Measurements from ENCODE around the gene ARL4A. TPM values are rescaled to one million over a fixed set of nuclear protein-coding genes. Genes with fewer than 3 reads are reported as not detected.

ARL4A gene
- total RNA-seq, 2 experiments from 2014 or later: 11.3 to 12.7 TPM

DNA sequence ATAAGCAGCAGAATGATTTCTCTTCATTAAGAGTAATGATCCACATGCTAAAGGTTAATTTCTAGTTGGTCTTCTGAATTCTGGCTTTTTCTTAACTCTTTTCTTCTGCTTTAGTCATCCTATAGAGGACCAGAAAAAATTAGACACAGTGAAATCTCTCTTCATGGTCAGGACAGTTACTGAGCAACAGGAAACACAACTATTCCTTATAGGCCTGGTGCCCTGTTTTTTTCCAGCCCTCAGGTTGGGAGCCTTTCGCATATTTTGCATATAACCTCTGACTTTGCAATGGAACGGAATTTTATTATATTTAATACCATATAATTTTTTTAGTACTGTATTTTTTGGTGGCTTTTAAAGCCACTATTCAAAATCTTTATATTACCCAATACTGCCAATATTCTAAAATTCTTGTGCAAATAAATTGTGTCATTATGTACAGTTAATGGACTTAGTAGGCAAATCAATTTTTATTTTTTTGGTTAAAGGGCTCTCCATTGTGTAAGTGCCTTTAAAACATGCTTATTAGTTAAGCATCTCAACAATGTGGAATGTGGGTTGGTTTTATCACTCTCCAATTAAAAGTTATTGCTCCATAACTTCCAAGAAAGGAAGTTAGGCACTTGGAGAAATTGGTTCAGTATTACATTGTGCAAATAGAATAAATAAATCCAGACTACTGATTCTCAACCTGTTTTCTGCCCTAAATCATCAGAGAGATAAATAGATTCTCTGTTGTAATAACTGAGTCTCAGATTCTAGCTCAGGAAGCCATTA is 22.5 kb downstream of the ARL4A start:
- Mint-ChIP-seq H3K27me3 (no peaks in the 10 kb centered on the region), H3K4me1 (ENCODE audit: low read depth) (peaks cover 2% of the 10 kb centered on the region), H3K9me3 (no peaks in the 10 kb centered on the region), H3K36me3 (no peaks in the 10 kb centered on the region), H3K27ac (no peak overlapping the region), H3K4me3 (no peak overlapping the region)
- DNase-seq: no peak
- ChIA-PET POLR2A (no interaction called here), CTCF (no interaction called here)
- intact Hi-C loops (cut with micrococcal nuclease): loop anchor here (10.0 kb wide), 2 partner anchors 75 to 405 kb away; no protein-coding TSS in a partner anchor

GRCh38 chr7:12711124-12711523 is 23.7 kb downstream of the ARL4A start:
- no peaks in the 10 kb centered on the region for H3K27me3 Mint-ChIP-seq
- CTCF ChIA-PET: no interaction called here
- POLR2A ChIA-PET: interaction anchor here (0.6 kb wide), 1 partner anchor 9 kb away, joined by 3 read pairs; no protein-coding TSS in a partner anchor

DNA sequence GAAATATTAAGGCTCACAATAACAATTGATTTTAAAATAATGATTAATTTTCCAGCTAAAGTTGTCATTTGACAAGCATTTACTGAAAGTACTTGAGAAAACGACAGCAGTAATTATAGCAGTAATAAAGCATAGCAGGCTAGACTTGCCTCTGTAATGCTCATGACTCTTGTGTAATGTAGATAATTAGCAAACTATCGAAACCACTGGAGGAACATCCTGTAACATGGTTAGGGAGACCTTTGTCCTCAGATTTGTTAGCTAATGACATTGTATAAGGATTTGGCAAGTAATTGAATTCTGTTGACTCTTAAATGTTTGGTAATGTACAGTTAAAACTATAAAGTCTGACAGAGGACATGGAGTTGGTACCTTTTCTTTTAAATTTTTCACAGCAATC is 24.8 kb downstream of the ARL4A start:
- H3K36me3 Mint-ChIP-seq: no peaks in the 10 kb centered on the region

More at GRCh38 chr7:12711124-12711523, 23.7 kb downstream of the ARL4A start:
- no peak overlapping the region for H3K27ac Mint-ChIP-seq
- H3K9me3 Mint-ChIP-seq: no peaks in the 10 kb centered on the region
- no peak overlapping the region for H3K4me3 Mint-ChIP-seq
- intact Hi-C loops (cut with micrococcal nuclease): loop anchor here (10.0 kb wide), 2 partner anchors 76 to 404 kb away; no protein-coding TSS in a partner anchor
- H3K4me1 Mint-ChIP-seq (ENCODE audit: low read depth): peaks cover 10% of the 10 kb centered on the region
- H3K36me3 Mint-ChIP-seq: no peaks in the 10 kb centered on the region
- no peak for DNase-seq

GRCh38 chr7:12713625-12714378 is 26.4 kb downstream of the ARL4A start:
- DNase-seq: no peak
- no peaks in the 10 kb centered on the region for H3K9me3 Mint-ChIP-seq
- intact Hi-C loops (cut with micrococcal nuclease): loop anchor here (10.0 kb wide), 2 partner anchors 79 to 401 kb away; no protein-coding TSS in a partner anchor
- POLR2A ChIA-PET: no interaction called here
- H3K4me1 Mint-ChIP-seq (ENCODE audit: low read depth): peaks cover 16% of the 10 kb centered on the region
- no peak overlapping the region for H3K4me3 Mint-ChIP-seq
- no peak overlapping the region for H3K27ac Mint-ChIP-seq
- CTCF ChIA-PET: interaction anchor here (2.7 kb wide), 1 partner anchor 27 kb away, joined by 12 read pairs; the partner anchor contains the start of gene ARL4A
- H3K27me3 Mint-ChIP-seq: no peaks in the 10 kb centered on the region
- H3K36me3 Mint-ChIP-seq: no peaks in the 10 kb centered on the region

More for the DNA sequence above, 24.8 kb downstream of the ARL4A start:
- Mint-ChIP-seq H3K4me3 (no peak overlapping the region), H3K4me1 (ENCODE audit: low read depth) (peaks cover 16% of the 10 kb centered on the region), H3K27me3 (no peaks in the 10 kb centered on the region), H3K9me3 (no peaks in the 10 kb centered on the region), H3K27ac (no peak overlapping the region)
- POLR2A ChIA-PET: no interaction called here
- no peak for DNase-seq
- CTCF ChIA-PET: no interaction called here
- intact Hi-C loops (cut with micrococcal nuclease): loop anchor here (10.0 kb wide), 2 partner anchors 77 to 403 kb away; no protein-coding TSS in a partner anchor

DNA sequence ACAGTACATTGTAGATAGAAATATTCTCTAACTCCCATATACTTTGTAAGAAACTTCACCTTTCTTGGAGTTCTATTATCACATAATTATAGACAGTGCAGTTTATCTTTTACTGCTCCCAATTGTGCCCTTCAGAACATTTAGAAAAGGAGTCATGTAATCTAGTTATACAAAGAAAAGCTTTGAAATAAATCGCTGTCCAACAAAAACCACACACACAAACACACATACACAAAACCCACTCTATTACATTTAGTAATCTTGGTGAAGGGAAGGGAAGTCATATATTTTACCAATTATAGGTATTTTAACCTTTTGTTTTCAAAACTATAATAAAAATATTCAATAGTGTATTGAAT is 26.9 kb downstream of the ARL4A start:
- Mint-ChIP-seq H3K9me3 (no peaks in the 10 kb centered on the region), H3K36me3 (no peaks in the 10 kb centered on the region), H3K4me1 (ENCODE audit: low read depth) (peaks cover 18% of the 10 kb centered on the region), H3K27ac (no peak overlapping the region), H3K27me3 (no peaks in the 10 kb centered on the region), H3K4me3 (no peak overlapping the region)
- ChIA-PET CTCF (interaction anchor here (2.7 kb wide), 1 partner anchor 27 kb away, joined by 12 read pairs; the partner anchor contains the start of gene ARL4A), POLR2A (no interaction called here)
- no peak for DNase-seq
- intact Hi-C loops (cut with micrococcal nuclease): loop anchor here (10.0 kb wide), 2 partner anchors 80 to 400 kb away; no protein-coding TSS in a partner anchor

DNA sequence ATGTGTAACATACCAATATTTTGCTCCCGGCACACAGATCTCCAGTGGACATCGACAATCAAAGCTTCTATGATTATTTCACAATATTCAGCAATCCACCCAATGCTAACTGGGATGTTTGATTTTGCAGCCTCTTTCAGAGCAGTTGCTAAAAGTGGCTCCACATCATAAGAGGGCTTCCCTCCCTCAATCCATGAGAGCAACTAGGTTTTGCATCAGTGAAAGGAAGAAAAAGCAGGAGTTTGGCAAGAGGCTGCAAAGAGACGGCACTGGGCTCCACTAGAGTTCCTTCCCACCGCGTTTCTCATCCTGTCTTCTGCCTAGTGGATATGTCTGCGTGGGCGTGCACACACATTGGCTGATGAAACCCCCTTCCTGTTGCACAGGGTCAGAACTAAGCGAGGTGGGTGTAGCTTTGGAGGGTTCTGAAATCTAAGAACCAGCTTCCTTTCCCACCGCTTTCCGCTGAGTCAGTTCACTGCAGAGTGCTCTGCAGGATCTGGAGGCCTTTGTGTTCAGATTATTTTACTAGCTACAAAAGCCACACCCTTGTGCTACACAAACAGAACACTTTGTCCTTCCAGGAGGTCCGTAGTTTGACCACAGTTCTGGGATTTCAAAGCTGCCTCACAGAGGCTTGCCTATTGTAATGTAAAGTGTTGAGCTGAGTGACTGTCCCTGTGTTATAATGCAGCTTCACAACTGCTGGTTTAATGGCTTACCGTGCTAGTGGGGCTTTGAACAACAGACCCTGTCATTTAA is 28.1 kb downstream of the ARL4A start:
- no peaks in the 10 kb centered on the region for H3K9me3 Mint-ChIP-seq
- peaks cover 22% of the 10 kb centered on the region for H3K4me1 Mint-ChIP-seq (ENCODE audit: low read depth)
- POLR2A ChIA-PET: no interaction called here
- no peaks in the 10 kb centered on the region for H3K27me3 Mint-ChIP-seq
- H3K27ac Mint-ChIP-seq: no peak overlapping the region
- CTCF ChIA-PET: interaction anchor here (0.9 to 2.7 kb wide), 2 partner anchors 28 to 33 kb away, joined by 3 to 12 read pairs; partner anchors contain the start of gene ARL4A
- no peak overlapping the region for H3K4me3 Mint-ChIP-seq
- intact Hi-C loops (cut with micrococcal nuclease): loop anchor here (10.0 kb wide), 2 partner anchors 81 to 399 kb away; no protein-coding TSS in a partner anchor
- peak; percentile 53 for DNase-seq
- H3K36me3 Mint-ChIP-seq: no peaks in the 10 kb centered on the region

DNA sequence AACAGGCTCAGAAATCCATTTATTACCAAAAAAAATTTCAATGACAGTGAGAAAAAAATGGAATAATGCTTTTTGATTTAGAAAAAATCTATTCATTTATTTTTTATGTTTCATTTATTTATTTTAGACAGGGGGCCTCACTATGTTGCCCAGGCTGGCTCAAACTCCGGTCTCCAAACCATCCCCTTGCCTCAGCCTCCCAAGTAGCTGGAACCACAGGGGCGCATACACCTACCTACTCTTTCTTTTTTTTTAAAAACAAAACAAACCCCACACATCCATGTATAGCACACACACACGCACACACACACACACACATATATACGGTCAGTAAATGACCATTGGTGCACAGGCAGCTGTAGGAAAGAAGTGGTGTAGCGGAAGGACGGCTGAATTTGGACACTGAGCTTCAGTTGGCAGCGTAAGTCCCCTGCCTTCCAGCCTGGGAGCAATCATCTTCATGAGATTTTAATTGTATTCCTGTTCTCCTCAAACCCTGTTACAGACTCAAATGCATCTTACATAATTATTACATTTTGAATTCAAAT is 28.8 kb downstream of the ARL4A start:
- no peak for DNase-seq
- Mint-ChIP-seq H3K27ac (no peak overlapping the region), H3K9me3 (no peaks in the 10 kb centered on the region), H3K36me3 (no peaks in the 10 kb centered on the region), H3K4me3 (no peak overlapping the region), H3K4me1 (ENCODE audit: low read depth) (peaks cover 22% of the 10 kb centered on the region), H3K27me3 (no peaks in the 10 kb centered on the region)
- intact Hi-C loops (cut with micrococcal nuclease): loop anchor here (10.0 kb wide), 2 partner anchors 81 to 399 kb away; no protein-coding TSS in a partner anchor
- CTCF ChIA-PET: interaction anchor here (0.9 to 2.7 kb wide), 2 partner anchors 29 to 33 kb away, joined by 3 to 12 read pairs; partner anchors contain the start of gene ARL4A
- POLR2A ChIA-PET: no interaction called here

DNA sequence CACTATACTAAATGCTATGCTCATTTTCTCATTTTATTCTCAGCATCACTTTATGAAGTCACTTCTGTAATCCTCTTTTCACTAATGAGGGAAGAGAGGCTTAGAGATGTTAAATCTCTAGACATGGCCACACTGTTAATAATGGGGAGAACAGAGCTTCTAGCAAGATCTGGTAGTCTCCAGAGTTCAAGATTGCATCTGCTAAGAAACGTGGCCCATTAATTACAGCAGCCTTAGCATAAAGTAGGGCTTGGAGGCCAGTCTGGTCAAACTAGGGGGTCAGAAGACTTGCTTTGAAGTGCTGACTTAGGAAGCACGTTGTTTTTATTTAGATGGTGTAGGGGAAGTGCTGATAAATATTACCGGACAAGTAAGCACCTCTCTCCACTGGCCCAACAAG is 29.3 kb downstream of the ARL4A start:
- ChIA-PET POLR2A (no interaction called here), CTCF (interaction anchor here (0.9 to 2.7 kb wide), 2 partner anchors 14 to 29 kb away, joined by 3 to 12 read pairs; partner anchors contain the start of gene ARL4A)
- no peak for DNase-seq
- H3K4me1 Mint-ChIP-seq (ENCODE audit: low read depth): peaks cover 22% of the 10 kb centered on the region
- intact Hi-C loops (cut with micrococcal nuclease): loop anchor here (10.0 kb wide), 2 partner anchors 82 to 398 kb away; no protein-coding TSS in a partner anchor
- no peaks in the 10 kb centered on the region for H3K36me3 Mint-ChIP-seq
- no peak overlapping the region for H3K4me3 Mint-ChIP-seq
- H3K27me3 Mint-ChIP-seq: no peaks in the 10 kb centered on the region
- no peak overlapping the region for H3K27ac Mint-ChIP-seq
- no peaks in the 10 kb centered on the region for H3K9me3 Mint-ChIP-seq

DNA sequence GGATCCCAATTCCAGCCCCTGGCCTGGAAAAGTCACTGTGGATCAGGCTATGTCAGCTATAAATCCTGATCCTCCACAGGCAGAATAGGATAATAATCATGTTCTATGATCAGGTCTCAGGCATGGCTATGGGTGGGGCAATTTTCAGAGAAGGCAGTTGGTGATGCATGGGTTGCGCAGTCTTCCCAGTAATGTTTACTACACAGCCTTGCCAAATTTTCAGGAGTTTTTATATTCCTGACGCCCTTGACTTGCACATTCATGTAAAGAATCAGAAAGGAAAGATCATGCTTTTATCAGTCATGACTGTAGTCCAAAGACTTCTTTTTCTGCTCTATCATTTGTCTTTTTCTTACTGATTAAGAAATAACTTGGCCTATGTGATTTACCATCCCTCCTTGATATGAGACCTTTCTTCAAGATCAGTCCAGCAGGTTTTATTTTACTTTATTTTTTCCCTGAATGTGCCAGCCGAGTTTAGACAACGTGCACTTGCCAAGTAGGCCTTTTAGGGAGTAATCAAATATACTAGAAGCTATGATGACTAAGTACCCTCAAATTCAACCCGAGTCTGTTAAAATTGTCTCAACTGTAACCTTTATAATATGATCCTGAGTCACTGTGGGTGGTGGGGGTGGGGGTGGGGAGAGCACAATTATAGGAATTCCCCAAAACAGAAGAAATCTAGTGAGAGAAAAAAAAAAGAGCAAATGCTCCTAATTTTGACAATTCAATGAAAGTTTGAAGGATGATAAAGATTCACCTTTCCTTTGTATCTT is 31.9 kb downstream of the ARL4A start:
- Mint-ChIP-seq H3K9me3 (no peaks in the 10 kb centered on the region), H3K27ac (peak overlapping the region; percentile 42), H3K27me3 (no peaks in the 10 kb centered on the region), H3K4me1 (ENCODE audit: low read depth) (peaks cover 30% of the 10 kb centered on the region), H3K36me3 (no peaks in the 10 kb centered on the region), H3K4me3 (no peak overlapping the region)
- POLR2A ChIA-PET: interaction anchor here (0.7 to 1.2 kb wide), 2 partner anchors 9 to 33 kb away, joined by 3 read pairs; no protein-coding TSS in a partner anchor
- no peak for DNase-seq
- CTCF ChIA-PET: interaction anchor here (1.9 kb wide), 1 partner anchor 33 kb away, joined by 7 read pairs; no protein-coding TSS in a partner anchor
- intact Hi-C loops (cut with micrococcal nuclease): loop anchor here (1.0 to 10.0 kb wide), 3 partner anchors 33 to 395 kb away; no protein-coding TSS in a partner anchor

DNA sequence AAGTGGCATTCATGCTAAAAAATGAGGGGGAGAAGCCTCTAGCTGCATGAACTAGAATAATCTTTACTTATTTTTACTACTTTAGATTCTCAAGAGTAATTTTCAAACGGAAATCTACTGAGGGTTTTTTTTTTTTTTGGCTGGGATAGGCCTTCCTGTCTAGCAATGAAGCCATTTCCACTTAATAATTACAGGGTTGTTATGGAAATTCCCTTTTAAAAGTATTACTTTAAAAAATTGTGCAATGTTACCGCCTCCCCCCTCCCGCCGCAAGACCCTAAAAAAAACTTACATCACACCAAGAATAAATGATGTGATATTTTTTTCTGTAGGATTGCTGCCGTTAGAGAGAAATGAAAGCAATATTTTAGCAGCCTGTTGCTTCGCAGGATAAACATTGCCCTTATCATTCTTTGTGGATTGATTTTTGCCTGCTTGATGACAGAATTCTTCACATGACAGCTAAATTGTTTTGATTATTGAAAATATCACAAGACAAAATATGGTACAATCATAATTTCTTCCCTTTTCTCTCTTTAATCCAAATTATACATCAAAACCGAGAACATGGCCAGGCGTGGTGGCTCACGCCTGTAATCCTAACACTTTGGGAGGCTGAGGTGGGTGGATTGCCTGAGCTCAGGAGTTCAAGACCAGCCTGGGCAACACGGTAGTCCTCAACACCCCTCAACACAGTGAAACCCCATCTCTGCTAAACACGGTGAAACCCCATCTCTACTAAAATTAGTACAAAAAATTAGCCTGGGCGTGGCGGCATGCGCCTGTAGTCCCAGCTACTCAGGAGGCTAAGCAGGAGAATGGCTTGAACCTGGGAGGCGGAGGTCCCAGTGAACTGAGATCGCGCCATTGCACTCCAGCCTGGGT is 32.8 kb downstream of the ARL4A start:
- Mint-ChIP-seq H3K4me1 (ENCODE audit: low read depth) (peaks cover 28% of the 10 kb centered on the region), H3K27ac (peak overlapping the region; percentile 42), H3K9me3 (no peaks in the 10 kb centered on the region), H3K27me3 (no peaks in the 10 kb centered on the region), H3K36me3 (no peaks in the 10 kb centered on the region), H3K4me3 (no peak overlapping the region)
- no peak for DNase-seq
- CTCF ChIA-PET: interaction anchor here (1.9 kb wide), 1 partner anchor 34 kb away, joined by 7 read pairs; no protein-coding TSS in a partner anchor
- POLR2A ChIA-PET: interaction anchor here (0.7 kb wide), 1 partner anchor 10 kb away, joined by 3 read pairs; no protein-coding TSS in a partner anchor
- intact Hi-C loops (cut with micrococcal nuclease): loop anchor here (1.0 to 10.0 kb wide), 3 partner anchors 34 to 395 kb away; no protein-coding TSS in a partner anchor

Data from activated CD4-positive, alpha-beta memory T cell treated with anti-CD3 and anti-CD28 coated beads for 36 hours (primary cell).